Lung (tissue), 12 donors: ENCODE results near the gene ZNF532. TPM values are rescaled to one million over a fixed set of nuclear protein-coding genes. Genes with fewer than 3 reads are reported as not detected.
A peak's percentile ranks its signal among the peaks of the same experiment; 100 is the strongest.

ENCODE experiments used
- ATAC-seq: fragments of 200-7000 bp; cut with Tn5 transposase; one replicate; pipeline ENCODE4 v1.9.1; 2020; ENCODE audit warnings: moderate number of reproducible peaks; ENCODE audit not compliant: insufficient read depth, low FRiP score
- DNase-seq, 3 donors: peaks; one replicate each; pipeline ENCODE4 v3.0.0-alpha.2; 2013 to 2017
- H3K27ac ChIP-seq, 2 donors: one replicate each; pipeline ENCODE4 v1.5.1; 2013; ENCODE audit warnings: mild to moderate bottlenecking in 2 of 2, moderate library complexity in 2 of 2, control low read depth in 1 of 2, inconsistent platforms in 1 of 2, low read depth in 1 of 2, low read length in 1 of 2
- H3K27me3 ChIP-seq, 3 donors: one replicate each; pipeline ENCODE4 v1.5.1; 2013; ENCODE audit warnings: low read length in 2 of 3; ENCODE audit not compliant: control insufficient read depth in 3 of 3, insufficient read depth in 3 of 3
- H3K36me3 ChIP-seq, 4 donors: one replicate each; pipeline ENCODE4 v1.5.1; 2013; ENCODE audit warnings: low read length in 4 of 4, mild to moderate bottlenecking in 1 of 4, moderate library complexity in 1 of 4; ENCODE audit not compliant: control insufficient read depth in 4 of 4, insufficient read depth in 4 of 4
- H3K4me1 ChIP-seq, 5 donors: one replicate each; pipeline ENCODE4 v1.5.1; 2013; ENCODE audit warnings: low read length in 5 of 5, mild to moderate bottlenecking in 2 of 5, moderate library complexity in 1 of 5; ENCODE audit not compliant: control insufficient read depth in 5 of 5, insufficient read depth in 5 of 5
- H3K4me3 ChIP-seq: one replicate; pipeline ENCODE4 v1.5.1; 2013; ENCODE audit warnings: mild to moderate bottlenecking, control low read depth, moderate library complexity
- H3K9ac ChIP-seq, 2 donors: one replicate each; pipeline ENCODE4 v1.5.1; 2013; ENCODE audit warnings: low read length in 2 of 2, control low read depth in 1 of 2; ENCODE audit not compliant: insufficient read depth in 1 of 2
- H3K9me3 ChIP-seq, 4 donors: one replicate each; pipeline ENCODE4 v1.5.1; 2013; ENCODE audit warnings: low read length in 3 of 4, mild to moderate bottlenecking in 1 of 4, moderate library complexity in 1 of 4; ENCODE audit not compliant: control insufficient read depth in 4 of 4, insufficient read depth in 3 of 4
- WGBS, 2 donors: extraction: QIAGEN DNeasy Blood & Tissue Kit; methylation state at CpG; one replicate each; pipeline ENCODE4 v1.1.7; 2013; 5-methylcytosine and 5-hydroxymethylcytosine counted together
- polyA plus RNA-seq, 2 donors: library from polyadenylated mRNA; stranded (reverse); fragments of 200-250 nt; gene quantifications; one replicate each; pipeline ENCODE4 v1.2.1, GENCODE V29; 2013
- total RNA-seq, 2 donors: library from RNA; depleted of rRNA in 1 of 2; stranded (reverse); fragments of >200 nt in 1 of 2; gene quantifications; one replicate each; pipeline ENCODE4 v1.2.1, GENCODE V29; 2014 to 2021
- TF ChIP-seq, protein P1 (sequence below): IDR thresholded peaks from 2 replicates; pipeline ENCODE4 v1.5.1; 2012; ENCODE audit warnings: mild to moderate bottlenecking; ENCODE audit errors: control extremely low read depth, extremely low read depth
- donor health status: control.
- donor health status: control.
- donor health status: Bipolar disorder and iron deficiency.
- donor health status: healthy.
- donor health status: DM: yes; HTN: yes; CAD: no.

Gene ZNF532
- total and polyA plus RNA-seq, 4 donors = 12.3 to 128 (median 38.6) TPM

DNA sequence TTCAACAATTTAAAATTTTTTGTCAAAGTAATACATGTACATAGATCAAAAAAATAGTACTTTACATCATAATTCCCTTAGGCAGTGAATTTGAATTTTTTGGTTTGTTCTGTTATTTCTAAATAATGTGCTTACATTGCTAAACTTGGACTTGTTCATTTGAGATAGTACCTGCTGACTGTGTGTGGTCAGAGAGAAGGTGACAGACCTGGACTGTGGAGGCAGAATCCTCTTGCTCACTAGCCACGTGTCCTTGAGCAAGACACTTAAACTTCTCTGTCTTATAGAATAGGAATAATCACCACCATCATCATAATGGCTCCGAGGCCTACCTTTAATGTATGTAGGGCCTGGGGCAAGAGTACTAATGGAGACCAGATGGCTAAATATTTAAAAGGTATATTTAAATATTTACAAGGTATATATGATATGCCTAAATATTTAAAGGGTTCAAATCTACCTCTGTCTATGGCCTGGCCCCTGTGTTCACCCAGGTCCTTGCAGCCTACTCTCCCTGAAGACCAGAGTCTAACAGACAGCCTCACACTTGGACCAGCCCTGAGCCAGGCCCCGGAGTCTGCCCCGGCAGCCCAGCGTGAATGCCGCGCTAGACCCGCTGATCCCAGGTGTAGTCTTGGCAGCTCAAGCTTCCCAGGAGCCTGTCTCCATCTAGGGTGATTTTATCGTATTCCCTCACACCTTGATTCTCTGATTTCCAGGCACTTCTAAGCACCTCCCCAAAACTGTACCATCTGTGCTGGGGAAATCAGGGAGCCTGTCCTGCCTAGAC, 33.5 kb downstream of the ZNF532 start:
- H3K36me3 ChIP-seq = peaks cover 0 to 15% (median 8%) of the 10 kb centered on the region in 4 donors
- H3K27me3 ChIP-seq = no peaks in the 10 kb centered on the region
- 96% methylated on average over 9 of the region's 9 CpGs for whole genome bisulfite sequencing, 2 donors
- TF ChIP-seq, protein P1, sequence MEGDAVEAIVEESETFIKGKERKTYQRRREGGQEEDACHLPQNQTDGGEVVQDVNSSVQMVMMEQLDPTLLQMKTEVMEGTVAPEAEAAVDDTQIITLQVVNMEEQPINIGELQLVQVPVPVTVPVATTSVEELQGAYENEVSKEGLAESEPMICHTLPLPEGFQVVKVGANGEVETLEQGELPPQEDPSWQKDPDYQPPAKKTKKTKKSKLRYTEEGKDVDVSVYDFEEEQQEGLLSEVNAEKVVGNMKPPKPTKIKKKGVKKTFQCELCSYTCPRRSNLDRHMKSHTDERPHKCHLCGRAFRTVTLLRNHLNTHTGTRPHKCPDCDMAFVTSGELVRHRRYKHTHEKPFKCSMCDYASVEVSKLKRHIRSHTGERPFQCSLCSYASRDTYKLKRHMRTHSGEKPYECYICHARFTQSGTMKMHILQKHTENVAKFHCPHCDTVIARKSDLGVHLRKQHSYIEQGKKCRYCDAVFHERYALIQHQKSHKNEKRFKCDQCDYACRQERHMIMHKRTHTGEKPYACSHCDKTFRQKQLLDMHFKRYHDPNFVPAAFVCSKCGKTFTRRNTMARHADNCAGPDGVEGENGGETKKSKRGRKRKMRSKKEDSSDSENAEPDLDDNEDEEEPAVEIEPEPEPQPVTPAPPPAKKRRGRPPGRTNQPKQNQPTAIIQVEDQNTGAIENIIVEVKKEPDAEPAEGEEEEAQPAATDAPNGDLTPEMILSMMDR = no peak
- H3K4me1 ChIP-seq = peaks cover 0 to 17% (median 6%) of the 10 kb centered on the region in 5 donors
- H3K9me3 ChIP-seq = no peaks in the 10 kb centered on the region
- DNase-seq = no peak
- H3K9ac ChIP-seq = no peak overlapping the region
- ATAC-seq = no peak
- H3K4me3 ChIP-seq = no peak overlapping the region
- no peak overlapping the region for H3K27ac ChIP-seq

DNA sequence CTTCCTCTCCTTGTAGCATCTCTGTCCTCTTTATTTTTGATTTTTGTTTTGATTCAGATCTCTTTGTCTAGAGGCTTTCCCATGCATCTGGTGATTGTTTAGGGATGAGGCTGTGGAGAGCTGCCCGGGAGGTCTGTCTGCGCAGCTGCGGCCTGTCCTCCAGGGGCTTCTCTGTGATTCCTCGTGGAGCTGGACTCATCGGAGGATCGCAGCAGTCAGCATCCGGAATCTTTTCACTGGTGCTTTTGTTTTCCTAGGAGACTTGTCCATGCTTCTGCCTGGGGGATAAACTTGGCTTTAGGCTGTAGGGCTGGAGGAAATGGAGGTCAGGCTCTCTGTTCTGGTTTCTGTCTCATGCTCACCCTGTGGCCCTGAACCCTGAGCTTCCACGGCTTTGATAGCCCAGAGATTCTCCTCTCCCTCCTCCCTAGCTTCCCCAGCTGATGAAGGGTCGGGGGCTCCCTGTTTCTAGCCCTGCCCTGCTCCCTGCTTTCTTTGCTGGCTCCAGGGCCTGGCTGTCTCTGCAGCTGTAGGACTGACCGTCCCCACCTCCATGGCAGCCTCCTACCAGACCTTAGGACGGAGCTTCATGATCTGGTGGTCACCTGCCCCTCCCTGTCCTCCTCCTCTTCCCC, 35.5 kb downstream of the ZNF532 start:
- Histone ChIP-seq H3K4me1 (peaks cover 0 to 20% (median 4%) of the 10 kb centered on the region in 5 donors), H3K4me3 (no peak overlapping the region), H3K9ac (no peak overlapping the region), H3K27me3 (no peaks in the 10 kb centered on the region), H3K27ac (peak overlapping the region; percentile 41 to 64), H3K36me3 (peaks cover 0 to 14% (median 7%) of the 10 kb centered on the region in 4 donors), H3K9me3 (no peaks in the 10 kb centered on the region)
- no peak for ATAC-seq
- TF ChIP-seq, protein P1 = no peak
- DNase-seq = no peak
- 81 to 82% methylated on average over 11 of the region's 11 CpGs for WGBS, 2 donors

DNA sequence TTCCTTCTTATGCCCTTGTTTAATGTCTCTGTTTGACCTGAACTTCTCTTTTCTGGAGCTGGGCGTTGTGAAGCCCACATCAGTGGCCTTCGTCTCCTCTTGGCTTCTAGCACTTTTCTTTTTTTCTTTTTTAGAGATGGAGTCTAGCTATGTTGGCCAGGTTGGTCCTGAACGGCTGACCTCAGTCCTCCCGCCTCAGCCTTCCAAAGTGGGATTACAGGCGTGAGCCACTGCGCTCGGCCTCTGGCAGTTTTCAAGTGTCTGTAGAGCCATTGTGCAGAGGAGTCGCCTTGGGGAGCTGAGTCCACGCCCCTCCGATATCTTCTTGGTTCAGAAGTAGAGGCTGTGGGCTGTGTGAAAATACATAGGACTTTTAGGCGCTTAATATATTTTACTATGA, 36.5 kb downstream of the ZNF532 start:
- Histone ChIP-seq H3K9ac (no peak overlapping the region), H3K27me3 (no peaks in the 10 kb centered on the region), H3K4me1 (peaks cover 0 to 15% (median 5%) of the 10 kb centered on the region in 5 donors), H3K4me3 (no peak overlapping the region), H3K27ac (no peak overlapping the region), H3K36me3 (peaks cover 4 to 18% (median 11%) of the 10 kb centered on the region in 4 donors), H3K9me3 (no peaks in the 10 kb centered on the region)
- ATAC-seq (no peak), DNase-seq (no peak)
- TF ChIP-seq, protein P1 = no peak
- 94 to 96% methylated on average over 11 of the region's 11 CpGs for WGBS, 2 donors
